Right forelimb (tissue), 1 donor: ENCODE measurements around the gene CXCL12.
A peak's percentile ranks its signal among the peaks of the same experiment; 100 is the strongest.

Experiments used
- DNase-seq: peaks from one replicate; pipeline ENCODE4 v3.0.0-alpha.2; 2018

Gene CXCL12

DNA sequence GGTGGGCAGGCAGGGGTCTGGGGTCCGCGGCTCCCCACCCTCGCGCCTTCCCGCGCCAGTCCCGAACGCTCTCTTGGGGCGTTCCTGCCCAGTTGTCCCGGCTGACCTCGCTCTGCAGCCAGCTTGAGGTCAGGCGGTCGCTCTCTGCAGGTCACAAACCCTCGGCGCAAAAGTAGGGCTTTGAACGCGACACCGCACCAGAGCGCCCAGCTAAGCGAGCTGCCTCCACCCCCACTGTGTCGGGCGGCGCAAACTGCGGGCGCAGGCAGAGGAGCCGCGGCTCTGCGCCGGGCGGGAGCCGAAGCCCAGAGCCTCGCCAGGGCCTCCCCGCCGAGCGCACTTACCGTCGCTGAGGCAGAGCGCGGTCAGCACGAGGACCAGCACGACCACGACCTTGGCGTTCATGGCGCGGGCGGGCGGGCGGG, 284 bp downstream of the CXCL12 start:
- no peak for DNase-seq

DNA sequence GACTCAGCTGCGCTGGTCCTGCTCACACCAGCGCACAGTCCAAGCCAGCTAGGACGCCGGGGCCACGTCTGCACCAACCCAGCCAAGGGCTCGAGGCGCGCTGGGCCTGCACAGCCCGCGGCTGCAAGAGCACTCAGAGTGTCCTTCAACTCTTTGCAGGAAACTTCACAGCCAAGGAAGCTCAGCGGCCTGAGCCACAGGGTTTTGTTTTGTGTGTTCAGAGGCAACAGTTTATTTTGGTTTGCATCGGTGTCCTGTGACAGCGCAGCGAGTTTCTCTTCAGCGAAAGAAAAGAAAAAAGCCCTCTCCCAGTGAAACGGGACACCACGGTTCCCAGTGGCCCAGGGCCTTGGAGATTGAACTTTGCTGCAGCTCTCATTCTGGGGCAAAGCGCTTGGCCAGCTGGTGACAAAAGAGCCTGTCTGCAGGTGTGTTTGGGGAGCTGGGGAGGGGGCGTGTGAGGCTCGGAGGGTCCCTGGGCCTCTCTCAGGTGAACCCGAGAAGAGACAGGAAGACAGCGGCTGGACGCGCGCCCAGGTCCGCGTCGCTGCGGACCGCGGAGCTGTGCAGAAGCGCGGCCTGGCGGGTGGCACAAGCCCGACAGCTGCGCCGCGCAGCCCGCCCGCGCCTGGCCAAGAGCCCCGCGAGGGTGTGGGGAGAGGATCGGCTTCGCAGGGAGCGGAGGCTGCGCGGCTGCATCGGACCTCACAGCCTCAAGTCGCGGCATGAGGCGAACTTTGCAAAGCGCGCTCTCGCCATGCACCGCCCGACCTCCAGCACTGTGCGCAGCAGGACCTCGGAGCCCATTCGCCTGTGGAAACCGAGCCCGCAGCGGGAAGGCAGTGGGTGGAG, 922 bp downstream of the CXCL12 start:
- peak; percentile 72 for DNase-seq

DNA sequence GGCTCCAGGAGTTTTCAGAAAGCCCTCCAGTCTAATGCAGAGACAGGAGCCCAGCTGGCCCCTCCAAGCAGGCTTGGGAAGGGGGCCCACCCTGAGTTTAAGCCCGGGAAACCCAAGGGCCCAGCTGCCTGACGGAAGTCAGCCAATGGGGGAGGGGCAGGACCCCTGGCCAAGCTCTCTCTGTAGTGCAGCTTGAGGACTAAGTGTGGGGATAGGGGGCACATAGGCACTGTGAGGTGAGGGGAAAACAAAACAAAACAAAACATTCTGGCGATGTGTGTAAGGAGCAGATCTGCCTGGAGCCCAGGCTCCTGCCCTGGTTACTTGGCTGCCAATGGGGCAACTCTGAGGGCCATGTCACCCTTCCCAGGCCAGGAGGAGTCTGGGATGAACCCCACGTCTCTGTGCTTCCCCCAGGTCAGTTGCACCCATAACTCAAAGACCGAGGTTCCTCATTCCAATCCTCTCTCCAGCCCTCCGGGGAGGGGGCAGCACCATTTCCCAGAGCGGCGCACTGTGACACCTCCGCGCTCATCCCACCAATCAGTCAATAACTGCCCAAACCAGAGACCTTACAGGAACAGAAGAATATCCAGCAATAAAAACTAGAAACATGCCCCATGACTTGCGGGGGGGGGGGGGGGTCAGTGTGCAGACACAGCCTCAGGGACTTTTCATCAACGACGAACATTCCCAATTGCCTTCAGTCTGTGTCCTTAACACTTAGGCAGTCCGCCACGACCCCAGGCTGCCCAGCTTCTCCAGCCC, 1.7 kb downstream of the CXCL12 start:
- peak; percentile 44 for DNase-seq

DNA sequence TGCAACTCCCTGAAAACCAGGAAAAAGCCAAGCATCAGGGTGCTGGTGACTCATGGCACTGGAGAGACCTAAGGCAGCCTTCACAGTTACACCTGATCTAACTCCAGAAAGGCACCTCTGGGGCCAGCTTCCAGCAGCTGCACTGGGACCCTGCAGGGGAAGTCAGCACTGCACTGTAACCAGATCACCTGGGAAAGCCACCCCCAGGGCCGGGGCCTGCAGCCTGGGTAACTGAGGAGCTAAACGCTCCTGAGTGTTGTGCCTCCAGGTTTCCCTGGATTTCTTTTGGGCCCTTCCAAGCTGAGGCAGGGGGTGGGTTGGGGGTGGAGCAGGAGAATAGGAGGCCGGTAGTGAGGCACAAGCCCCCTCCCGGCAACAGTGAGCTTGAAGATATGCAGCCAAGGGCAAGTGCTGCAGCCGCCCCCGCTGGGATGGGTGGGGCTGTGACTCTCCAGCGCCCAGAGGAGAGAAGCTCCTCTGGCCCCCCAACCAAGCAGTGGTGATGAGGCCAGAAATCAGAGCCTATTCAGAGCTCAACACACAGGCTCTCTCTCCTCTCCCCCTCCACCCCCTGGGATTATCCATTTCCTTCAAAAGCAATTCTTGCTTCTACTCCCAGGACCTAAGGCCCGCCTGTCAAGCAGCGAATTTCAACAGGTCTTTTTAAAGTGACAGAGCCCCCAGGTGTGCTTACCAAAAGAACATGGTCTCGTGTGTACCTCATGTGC, 2.6 kb downstream of the CXCL12 start:
- peak; percentile 54 for DNase-seq

DNA sequence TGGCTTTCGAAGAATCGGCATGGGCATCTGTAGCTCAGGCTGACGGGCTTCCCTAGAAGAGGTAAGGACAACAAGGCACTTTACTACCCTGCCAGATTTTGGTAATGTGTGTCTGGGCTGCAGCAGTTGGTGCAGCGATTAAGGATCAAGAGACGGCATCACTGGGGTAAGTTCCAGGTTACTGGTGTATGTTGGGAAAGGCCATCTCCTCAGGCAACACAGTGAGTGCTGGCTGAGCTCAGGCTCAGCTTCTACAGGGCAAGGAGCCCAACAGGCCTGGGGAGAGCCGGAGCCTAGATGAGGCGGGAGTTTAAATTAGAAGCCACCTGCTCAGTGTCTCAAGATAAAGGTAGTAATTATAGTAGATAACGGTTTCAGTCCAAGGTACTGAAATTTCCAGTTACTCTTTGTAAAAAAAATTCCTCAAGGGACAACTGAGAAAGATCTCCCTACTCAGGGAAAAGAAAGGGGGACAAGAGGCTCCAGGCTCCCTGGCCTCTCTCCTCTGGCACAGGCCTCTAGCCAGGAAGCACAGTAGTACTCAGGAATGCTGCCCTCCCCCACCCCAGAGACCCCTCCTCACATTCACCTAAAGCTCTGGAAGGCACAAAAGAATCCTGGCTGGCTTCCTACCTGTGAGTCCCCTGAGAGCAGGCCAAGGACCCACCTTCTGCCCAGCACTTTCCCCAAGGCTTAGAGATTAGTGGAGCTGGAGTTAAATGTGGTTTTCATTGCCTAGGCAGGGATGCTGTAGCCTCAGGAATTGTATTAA, 3.9 kb downstream of the CXCL12 start:
- DNase-seq = peak; percentile 23

DNA sequence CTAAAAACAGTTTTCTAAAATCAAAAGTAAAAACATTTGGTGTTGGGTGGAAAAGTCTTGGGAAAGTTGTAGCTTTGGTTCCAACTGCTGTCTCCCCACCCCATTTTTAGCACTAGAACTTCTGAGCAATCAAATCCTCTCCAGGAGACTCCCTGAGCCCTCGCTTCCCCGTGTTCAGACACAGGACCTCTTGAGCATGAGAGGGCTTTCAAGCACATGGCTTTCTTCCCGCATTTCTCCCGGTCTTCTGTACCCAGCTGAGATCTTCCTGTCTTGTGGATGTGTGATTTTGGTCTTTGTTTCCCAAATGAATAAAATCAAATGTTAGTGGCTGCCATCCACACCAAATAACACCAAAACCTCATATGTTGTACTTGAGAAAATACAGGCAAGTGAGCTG, 5.0 kb downstream of the CXCL12 start:
- no peak for DNase-seq

DNA sequence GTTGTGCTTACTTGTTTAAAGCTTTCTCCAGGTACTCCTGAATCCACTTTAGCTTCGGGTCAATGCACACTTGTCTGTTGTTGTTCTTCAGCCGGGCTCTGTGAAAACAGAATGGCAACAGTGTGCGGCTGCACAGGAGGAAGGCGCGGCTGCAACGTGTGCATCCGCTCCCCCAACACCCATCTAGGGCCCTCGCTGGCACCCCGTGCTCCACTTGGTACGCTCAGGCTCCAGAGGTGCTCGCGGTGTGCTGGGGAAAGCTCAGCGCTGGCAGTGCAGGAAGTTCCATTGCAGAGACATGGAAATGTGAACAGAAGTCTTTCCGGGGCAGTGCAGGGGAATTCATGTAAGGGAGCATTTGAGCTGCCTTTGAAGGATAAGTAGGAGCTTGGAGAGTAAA, 6.3 kb downstream of the CXCL12 start:
- no peak for DNase-seq

DNA sequence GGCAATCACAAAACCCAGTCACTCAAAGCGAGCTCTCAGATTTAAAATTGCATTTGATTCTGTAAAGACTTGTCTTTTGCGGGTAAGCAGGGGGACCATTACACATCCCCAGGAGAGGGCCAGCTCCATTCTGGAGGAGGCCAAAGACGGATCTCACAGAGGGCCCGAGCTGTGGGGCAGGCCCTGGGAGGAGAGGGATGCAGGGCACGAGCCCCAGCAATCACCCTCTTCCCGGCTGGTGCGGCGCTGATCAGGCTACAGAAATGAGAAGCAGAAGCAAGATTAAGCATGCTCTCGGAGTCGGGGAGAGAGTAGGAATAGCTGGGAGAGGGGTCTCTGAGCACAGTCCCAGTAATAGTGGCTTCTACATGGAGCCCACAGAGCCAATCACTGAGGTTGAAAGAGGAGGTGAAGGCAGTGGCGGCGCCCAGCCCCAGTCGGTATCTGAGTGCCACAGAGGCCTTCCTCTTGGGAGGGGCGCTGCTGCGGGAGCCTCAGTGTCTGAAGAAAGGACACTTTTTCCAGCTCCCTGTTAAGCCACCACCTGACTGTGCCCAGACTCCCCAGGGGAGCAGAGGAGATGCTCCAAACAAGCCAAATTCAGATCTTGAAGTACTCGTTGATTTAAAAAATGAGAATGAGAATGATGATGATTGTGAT, 7.1 kb downstream of the CXCL12 start:
- no peak for DNase-seq

DNA sequence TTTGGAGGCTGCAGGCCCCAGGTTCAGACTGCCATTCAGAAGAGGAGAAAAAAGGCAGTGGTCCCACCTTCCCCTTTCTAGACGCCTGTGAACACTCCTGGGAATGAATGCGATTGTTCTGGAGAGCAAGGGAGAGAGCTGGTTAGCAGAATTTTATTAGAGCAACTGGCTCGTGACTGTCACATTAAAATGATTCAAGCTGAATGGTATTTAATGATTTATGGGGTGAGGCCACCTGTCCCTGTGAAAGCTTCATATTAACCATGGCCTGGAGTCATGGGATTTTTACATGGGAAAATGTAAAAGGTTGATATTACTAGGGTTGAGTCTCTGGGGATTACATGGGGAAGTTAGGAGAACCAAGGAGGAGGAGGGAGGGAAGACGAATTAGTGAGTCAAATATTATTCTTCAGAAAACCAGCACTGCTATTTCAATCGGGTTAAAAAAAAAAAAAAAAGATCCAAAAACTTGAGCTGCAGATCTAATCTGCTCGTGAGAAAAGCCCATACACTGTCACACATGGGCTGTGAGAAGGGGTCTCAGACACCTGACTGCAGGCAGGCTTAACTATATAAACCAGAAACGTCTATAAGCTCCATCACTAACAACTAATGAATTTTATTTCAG, 8.3 kb downstream of the CXCL12 start:
- DNase-seq = no peak

DNA sequence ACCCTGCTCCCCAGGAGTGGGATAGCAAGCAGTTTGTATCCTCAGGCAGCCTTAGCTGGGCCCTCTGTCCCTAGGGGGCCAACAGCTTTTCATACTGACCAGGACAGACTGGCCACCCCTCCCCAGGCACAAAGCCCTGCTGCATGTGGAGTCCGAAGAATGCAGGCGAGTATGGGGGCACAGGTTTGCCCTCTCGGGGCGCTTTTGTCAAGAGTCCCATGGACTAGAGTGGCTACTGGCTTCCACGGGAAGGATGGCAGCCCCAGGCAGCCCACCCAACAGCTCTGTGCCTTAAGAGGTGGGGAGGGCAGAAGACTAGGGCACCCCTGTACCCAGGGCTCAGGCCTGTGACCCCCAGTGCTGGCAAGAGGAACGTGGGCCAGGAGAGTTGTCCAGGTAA, 10.7 kb downstream of the CXCL12 start:
- no peak for DNase-seq

DNA sequence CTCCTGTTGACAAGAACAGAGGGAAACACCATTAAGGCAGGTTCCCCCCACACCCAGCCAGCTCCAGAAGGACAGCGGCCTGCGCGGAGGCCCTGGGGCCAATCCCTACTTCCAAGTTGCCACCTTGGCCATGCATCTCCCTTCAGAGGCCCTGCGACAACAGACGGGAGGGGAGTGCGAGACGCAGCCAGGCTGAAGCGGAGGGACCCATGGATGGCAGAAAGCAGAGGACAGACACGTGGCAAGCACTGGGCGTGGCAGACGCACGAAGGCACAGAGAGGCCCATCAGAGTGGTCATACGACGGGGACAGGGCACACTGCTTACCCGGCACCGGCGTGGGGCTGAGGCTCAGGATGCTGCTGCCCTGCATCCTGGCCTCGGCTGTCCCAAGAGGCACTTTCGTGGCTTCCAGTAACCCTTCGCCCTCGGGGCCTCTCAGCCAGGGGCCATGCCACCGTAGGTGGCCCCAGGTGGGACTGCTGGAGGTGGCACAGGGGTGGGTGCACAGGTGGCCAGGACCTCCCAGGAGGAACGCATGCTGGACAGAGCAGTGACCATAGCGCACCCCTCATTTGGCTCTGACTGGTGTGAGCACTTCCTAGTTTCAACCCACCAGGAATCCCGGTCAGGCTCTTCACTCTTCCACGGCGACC, 11.4 kb downstream of the CXCL12 start:
- no peak for DNase-seq

DNA sequence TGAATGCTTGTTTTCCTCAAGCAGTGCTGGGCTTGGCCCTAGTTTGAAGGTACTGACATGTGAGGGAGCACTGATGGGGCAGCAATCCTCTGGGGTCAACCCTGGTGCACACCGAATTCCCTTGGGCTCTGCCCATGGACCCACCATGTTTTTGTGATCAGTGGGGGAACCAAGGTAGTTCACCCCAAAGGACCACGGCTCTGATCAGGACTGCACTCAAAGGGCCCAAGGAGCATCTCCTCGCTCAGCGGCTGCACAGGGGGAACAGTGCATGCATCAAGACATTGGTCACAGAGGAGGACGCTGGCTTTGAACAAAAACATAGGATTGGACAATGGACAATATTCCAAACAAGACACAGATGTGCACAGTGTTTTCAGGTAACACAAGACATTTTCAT, 12.7 kb downstream of the CXCL12 start:
- no peak for DNase-seq

DNA sequence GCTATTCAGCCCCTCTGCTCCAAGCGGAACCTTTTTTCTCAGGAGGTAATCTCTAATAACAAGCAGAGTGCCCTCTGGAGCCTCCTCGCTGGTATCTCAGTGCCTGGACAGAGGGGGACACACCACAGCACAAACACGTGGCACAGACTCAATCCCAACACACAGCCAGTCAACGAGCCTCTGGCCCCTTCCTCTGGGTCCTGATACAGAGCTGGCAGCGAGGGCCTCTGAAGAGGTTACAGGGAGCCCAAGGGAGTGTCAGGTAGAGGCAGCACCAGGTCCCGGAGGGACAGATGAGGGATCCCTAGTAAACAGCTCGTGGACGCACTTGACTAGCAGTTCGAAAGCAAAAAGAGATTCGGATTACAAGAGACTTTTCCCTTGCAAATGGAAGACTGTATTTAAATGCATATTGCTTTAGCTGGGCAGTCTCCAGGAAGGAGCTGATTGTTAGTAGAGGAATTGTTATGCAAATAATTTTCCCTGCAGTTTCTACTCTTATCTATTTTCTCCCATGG, 14.1 kb downstream of the CXCL12 start:
- DNase-seq = no peak

DNA sequence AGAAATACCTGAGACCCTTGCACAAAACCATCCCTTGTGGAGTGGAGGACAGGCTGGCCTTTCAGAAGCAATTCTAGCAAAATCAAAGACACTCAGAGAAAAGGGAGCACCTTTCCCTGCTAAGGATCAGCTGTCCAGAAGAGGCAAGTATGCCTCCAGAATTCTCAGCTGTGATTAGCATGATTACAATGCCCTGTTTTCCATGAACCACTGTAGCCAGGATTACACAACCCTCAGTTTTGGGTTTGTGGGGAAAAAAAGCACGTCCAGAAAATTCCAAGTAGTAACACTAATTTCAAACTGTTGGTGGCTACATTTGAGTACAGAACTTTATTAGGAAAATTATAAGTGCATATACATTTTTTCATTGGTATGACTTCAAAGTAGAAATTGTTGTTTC, 15.0 kb downstream of the CXCL12 start:
- DNase-seq = no peak

DNA sequence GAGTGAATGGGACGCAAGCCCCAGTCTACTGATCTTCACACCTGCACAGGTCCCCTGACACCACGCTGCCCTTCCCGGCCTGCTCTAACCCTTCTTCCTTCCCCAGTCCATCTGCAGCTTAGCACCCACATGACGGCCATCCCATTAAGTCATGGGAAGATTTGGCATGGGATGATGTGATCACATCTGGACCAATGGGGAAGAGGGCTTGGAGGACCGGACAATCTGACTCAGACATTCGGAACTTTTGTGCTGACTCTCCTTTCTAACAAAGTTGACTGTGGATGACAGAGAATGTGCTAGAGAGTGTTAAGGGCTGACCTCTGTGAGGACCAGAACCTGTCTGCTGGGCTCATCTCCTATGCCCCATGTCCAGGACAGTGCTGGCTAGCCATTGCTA, 15.6 kb downstream of the CXCL12 start:
- no peak for DNase-seq

DNA sequence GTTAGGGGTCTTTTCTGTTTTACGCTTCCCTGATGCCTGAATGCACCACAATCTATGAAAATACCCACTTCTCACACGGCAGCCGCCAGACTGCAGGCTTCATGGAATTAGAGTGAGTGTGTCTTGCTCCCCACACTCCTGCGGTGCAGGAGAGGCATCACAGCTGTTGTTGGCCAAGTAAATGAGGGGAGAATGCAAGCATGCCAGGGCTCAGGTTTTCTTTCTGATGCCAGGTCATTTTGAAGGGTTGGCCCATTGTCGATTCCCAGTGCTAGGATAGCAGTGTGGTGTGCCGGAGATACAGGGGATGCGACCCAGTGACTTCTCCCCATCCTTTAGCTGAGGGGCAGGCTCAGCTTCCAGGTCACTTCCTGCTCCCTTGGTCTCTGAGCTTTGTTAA, 16.3 kb downstream of the CXCL12 start:
- no peak for DNase-seq

DNA sequence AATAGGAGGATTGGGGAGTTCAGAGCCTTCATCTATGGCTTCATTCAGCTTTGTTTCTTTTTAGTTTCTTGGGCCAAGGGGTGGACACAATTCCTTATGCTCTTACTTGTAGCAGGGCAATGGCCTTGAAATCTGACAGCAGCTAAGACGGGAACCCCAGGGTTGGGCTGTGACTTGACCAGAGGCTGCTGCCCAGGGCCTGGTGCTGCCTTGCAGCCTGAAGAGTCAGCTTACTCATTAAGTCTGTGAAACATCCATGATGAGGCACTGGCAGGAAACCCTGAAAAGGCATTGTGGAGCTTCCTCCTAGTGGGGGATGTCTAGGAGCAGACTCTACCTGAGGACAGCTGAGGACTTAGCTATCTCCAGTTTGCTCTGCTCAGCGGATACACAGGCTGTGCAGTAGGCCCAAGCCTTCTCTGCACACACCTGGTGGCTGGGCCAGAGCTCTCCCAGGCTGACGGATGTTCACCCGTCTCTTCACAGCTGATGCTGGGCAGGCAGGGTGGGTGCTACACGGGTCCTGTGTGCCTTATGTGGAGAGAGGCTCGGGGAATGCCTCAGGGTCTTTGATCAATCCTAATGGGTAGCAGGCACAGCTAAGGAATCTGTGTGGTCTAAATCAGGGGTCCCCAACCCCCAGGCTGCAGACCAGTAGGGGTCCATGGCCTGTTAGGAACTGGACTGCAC, 17.8 kb downstream of the CXCL12 start:
- no peak for DNase-seq

DNA sequence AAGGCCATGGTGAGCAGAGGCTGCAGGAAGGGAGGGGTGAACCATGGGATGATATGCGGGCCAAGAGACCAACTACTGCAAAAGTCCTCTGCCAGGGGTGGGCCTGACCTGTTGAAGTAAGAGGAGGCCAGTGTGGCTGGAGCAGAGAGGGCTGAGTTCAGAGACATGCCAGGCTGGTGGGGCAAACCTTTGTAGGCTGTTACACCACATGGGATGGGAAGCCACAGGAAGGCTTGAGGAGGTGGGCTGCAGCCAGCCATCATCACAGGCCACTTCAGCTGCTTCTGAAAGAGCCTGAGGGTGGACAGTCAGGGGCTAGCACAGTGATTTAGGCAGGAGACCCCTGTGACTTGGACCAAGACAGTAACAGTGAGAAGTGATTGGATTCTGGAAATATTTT, 20.3 kb downstream of the CXCL12 start:
- no peak for DNase-seq

DNA sequence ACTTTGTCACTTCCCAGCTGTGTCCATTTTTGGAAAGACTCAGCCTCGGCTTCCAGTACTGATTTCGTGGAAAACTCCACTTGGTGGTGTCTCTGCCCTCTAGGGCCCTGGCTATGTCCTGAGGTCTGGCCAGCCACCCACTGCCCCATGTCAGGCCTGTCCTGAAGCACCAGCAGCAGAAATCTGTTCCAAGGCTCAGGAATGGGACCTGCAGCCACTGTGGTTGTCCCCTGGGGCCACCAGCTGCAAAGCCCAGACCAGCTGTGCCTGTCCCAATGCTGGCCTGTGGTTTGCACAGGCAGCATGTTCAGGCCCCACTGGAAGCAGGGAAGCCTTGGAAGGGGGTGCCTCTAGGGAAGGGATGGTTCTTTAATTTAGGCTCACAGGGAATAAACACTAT, 21.2 kb downstream of the CXCL12 start:
- DNase-seq = no peak
